ENCODE results near the gene MCM3.

DNA sequence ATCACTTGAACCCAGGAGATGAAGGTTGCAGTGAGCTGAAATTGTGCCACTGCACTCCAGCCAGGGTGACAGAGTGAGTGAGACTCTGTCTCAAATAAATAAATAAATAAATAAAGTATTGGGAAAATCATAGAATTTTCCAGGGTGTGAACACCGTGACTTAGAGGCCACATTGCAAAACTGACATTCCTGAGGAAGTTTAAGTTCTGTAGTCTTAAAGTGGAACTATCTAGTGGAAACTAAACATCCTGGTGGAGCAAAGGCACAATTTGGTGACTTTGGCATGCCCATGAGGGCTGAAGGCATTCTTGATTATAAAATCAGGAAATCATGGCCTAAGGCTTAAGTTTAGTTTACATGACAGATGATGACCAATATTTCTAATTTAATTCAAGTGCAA is 32.7 kb upstream of the MCM3 start:
- TF ChIP-seq, protein P1, sequence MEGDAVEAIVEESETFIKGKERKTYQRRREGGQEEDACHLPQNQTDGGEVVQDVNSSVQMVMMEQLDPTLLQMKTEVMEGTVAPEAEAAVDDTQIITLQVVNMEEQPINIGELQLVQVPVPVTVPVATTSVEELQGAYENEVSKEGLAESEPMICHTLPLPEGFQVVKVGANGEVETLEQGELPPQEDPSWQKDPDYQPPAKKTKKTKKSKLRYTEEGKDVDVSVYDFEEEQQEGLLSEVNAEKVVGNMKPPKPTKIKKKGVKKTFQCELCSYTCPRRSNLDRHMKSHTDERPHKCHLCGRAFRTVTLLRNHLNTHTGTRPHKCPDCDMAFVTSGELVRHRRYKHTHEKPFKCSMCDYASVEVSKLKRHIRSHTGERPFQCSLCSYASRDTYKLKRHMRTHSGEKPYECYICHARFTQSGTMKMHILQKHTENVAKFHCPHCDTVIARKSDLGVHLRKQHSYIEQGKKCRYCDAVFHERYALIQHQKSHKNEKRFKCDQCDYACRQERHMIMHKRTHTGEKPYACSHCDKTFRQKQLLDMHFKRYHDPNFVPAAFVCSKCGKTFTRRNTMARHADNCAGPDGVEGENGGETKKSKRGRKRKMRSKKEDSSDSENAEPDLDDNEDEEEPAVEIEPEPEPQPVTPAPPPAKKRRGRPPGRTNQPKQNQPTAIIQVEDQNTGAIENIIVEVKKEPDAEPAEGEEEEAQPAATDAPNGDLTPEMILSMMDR (IDR thresholded peaks at IDR 0.05 in 2 of 3, conservative IDR thresholded peaks at IDR 0.05 in 1 of 3; ENCODE audit: borderline replicate concordance in 1 of 3, insufficient read depth in 1 of 3, low read depth in 2 of 3, low read length in 2 of 3): no peak
- TF ChIP-seq EZH2 (IDR thresholded peaks at IDR 0.05) (no peak), SP1 (IDR thresholded peaks at IDR 0.05; ENCODE audit: low read depth) (no peak), POLR2A (IDR thresholded peaks at IDR 0.05; ENCODE audit: borderline replicate concordance, extremely low read depth, insufficient read depth, insufficient read length) (no peak), ZNF274 (IDR thresholded peaks at IDR 0.05; ENCODE audit: low read depth, low read length) (no peak), POLR2AphosphoS5 (IDR thresholded peaks at IDR 0.05; ENCODE audit: low read depth, low read length) (no peak), CEBPB (IDR thresholded peaks at IDR 0.05; ENCODE audit: low read depth) (no peak), JUND (IDR thresholded peaks at IDR 0.05) (no peak), RAD21 (IDR thresholded peaks at IDR 0.05; ENCODE audit: low read depth) (no peak), EGR1 (IDR thresholded peaks at IDR 0.05; ENCODE audit: low read depth) (no peak), SRF (IDR thresholded peaks at IDR 0.05; ENCODE audit: low read depth) (no peak), SIN3A (IDR thresholded peaks at IDR 0.05; ENCODE audit: low read depth) (no peak)
- TF ChIP-seq, protein P2, sequence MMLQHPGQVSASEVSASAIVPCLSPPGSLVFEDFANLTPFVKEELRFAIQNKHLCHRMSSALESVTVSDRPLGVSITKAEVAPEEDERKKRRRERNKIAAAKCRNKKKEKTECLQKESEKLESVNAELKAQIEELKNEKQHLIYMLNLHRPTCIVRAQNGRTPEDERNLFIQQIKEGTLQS (IDR thresholded peaks at IDR 0.05): no peak
- TF ChIP-seq, protein P3, sequence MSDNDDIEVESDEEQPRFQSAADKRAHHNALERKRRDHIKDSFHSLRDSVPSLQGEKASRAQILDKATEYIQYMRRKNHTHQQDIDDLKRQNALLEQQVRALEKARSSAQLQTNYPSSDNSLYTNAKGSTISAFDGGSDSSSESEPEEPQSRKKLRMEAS (IDR thresholded peaks at IDR 0.05): no peak
